T47D (cell line): ENCODE measurements around the gene ANKRD12.
A peak's percentile ranks its signal among the peaks of the same experiment; 100 is the strongest.
"Not testable (repeated sequence)": the region's sequence is repeated elsewhere in the genome, so short reads cannot be mapped to it uniquely, and the experiment has no call there.

Experiments
- DNase-seq, 2 experiments: peaks; one replicate each; pipeline versions ENCODE4 v3.0.0 to v3.0.0-alpha.2; 2011 to 2012; ENCODE audit warnings: low read depth in 1 of 2, low spot score in 1 of 2
- JUND ChIP-seq: IDR thresholded peaks from 2 replicates; pipeline ENCODE4 v1.6.1; 2012; ENCODE audit warnings: low read depth
- in situ Hi-C: cut with HindIII; loops from 2 replicates; pipeline ENCODE4 v1.10.0; 2016; ENCODE audit warnings: low sequenced_read_pairs, low pct_unique_long_range_greater_than_20kb

The ANKRD12 gene

DNA sequence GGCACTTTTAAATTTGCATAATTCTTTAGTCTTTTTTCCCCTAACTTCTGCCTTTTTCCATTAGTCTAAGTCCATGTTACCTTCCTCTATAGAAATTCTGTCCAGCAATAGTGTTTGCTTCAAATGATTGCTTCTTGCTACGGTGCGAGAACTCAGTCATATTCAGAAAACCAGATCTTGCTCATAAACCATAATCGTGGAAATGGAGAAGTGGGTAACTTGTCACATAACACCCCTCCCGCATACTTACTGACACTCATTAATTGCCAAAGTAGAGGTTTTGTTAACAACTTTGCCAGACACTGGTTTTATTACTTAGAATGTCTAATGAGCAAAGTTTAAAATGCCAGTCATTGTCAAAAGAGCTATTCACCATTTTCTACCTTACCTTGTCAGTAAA, 103.7 kb downstream of the ANKRD12 start:
- no peak for DNase-seq
- in situ Hi-C loops = no loop called here
- TF ChIP-seq JUND = no peak

DNA sequence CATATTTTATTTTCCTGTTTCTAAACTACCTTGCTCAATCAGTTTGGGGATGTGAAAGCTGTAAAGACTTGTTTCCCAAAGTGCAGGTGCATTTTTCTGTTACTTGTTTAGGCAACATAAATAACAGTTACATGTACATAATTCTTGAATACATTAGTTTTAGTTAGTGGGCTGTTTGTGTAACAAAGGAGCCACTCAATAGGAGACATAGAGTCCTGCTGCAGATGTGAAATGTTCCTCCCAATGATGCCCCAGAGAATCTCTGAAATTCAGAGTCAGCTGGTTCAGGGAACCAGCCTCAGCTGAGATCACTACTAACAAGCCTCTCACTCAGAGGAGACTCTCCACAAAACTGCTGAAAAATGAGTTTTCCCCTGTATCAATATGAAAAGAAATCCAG, 106.4 kb downstream of the ANKRD12 start:
- no peak for TF ChIP-seq JUND
- in situ Hi-C loops = no loop called here
- no peak for DNase-seq

DNA sequence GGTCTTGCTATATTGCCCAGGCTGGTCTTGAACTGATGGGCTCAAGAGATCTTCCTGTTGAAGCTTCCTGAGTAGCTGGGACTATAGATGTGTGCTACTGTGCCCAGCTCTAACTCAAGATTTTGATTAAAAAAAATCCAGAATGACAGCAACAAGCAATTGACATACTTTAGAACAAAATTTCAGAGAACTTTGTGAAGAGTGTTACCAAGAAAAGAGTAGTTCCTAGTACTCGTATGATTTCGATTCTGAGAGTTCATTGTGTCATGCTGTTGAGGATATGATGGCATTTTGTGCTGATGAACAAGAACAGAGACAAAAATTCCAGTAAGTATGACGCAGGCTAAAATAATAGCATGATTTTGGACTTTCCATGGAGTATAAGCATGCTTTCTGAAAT, 107.8 kb downstream of the ANKRD12 start:
- no peak for TF ChIP-seq JUND
- in situ Hi-C loops = no loop called here
- no peak for DNase-seq

DNA sequence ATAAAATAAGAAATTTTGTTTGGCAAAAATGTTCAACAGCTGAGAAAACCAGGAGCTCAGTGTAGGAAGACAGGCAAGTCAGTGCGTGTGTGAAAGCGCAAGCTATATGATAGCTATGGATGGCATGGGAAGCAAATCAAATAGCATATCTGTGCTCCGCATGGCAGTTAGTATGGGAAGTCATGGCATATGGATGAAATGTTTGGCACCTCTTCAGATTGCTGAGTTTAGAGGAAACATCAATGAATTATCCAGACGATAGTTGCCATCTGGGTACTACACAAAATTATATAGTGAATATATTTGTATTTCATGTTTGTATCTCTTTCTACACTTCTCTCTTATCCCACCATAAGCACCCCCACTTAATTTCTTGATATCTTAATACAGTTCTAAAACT, 112.1 kb downstream of the ANKRD12 start:
- in situ Hi-C loops = no loop called here
- TF ChIP-seq JUND = no peak
- no peak for DNase-seq

DNA sequence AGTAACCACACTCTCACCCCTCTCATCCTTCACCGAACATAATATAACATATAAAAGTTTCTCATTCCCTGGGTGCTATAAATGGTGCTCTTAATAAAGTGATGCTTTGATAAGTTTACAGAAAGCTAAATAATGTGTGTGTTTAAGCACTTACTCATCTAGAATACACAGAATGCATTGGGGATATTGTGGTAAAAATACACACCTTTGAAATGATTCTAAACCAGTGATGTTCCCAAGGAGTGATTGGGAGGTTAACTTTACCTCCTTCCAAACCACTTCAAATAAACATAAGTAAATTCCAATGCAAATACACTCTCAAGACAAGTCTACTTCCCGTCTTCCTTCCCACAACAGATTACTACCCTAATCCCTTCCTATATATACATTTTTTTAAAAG, 112.7 kb downstream of the ANKRD12 start:
- in situ Hi-C loops = no loop called here
- no peak for TF ChIP-seq JUND
- DNase-seq = no peak

DNA sequence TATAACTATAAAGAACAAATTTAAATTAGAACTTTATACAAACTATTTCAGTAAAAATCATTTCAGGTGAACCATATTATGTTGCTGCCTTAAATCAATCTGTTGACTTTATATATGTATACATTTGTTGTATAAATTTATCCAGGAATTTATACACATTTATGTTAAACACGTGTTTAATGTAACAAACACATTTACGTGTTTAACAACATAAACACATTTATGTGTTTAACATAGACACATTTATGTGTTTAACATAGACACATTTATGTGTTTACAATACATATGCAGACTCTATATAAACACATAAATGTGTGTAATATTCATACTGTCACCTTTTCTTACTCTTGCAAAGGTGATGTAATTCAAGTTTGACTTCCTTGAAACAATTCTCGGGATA, 122.6 kb downstream of the ANKRD12 start:
- in situ Hi-C loops = no loop called here
- DNase-seq = no peak
- no peak for TF ChIP-seq JUND

DNA sequence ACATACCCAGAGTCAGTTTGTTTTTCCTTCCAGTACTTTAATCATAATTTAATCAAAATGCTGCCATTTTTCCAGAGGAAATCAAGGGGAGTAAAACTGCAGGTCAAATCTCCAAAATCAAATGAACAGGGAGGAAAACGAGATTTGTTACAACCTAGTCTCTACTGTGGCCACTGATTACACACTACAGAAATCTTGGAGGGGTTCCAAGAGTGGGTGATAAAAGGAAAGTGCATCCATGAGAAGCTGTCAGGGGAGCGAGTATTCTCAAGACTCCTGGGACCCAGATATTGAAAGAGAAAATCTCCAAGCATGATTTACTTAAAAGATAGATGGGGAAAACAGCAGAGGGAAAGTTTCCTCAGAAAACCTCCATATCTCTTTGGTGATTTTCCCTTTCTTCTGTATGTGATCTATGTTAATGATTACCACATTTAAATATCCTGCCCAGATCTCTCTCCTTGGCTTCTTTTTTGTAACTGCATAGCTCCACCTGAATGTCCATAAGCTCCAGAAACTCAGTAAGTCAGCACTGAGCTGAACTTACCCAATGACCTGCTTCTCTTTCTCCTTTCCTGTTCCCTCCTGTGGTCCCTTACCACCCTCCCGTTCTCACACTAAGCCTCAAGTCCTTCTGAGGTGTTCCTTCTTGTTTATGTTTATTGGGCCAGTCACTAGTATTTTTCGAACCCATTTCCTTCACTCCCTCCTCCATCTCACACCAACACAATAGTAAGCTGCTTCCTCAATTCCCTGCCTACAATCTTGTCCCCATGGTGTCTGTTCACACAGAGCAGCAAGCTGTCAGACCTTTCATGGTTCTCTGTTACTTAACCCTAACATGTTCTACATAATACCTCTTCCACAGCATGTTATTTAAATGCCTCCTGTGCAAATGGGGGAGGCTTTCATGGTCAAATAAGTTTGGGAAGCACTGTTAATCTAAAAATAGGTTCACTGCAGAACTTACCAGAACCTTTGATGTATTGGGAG, 124.1 kb downstream of the ANKRD12 start:
- DNase-seq = no peak
- no peak for TF ChIP-seq JUND
- in situ Hi-C loops = no loop called here

DNA sequence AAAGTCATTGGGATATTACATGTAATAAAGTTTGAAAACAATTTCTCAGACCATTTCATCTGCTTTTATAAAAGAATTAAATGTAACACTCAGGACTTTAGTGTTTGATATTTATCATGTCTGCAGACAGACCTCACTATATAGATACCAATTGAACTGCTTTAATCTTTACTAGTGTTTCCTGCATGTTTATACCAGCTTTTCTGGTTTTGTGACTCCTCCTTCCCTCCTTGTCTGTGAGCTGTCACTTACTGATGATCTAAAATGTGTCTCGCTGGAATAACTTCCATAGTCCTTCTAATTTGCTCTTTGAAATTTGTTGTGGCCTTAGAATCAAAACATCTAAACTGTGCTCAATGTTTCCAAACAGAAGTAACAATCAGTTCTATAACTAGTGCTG, 126.7 kb downstream of the ANKRD12 start:
- DNase-seq = no peak
- in situ Hi-C loops = no loop called here
- no peak for TF ChIP-seq JUND

DNA sequence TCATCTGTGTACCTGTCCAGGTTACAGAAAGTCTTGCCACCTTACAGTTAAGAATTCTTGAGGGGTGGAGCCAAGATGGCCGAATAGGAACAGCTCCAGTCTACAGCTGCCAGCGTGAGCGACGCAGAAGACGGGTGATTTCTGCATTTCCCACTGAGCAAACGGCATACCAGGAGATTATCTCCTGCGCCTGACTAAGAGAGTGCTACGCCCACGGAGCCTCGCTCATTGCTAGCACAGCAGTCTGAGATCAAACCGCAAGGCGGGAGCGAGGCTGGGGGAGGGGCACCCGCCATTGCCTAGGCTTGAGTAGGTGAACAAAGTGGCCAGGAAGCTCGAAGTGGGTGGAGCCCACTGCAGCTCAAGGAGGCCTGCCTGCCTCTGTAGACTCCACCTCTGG, 128.2 kb downstream of the ANKRD12 start:
- in situ Hi-C loops, DNase-seq: not testable (repeated sequence)

DNA sequence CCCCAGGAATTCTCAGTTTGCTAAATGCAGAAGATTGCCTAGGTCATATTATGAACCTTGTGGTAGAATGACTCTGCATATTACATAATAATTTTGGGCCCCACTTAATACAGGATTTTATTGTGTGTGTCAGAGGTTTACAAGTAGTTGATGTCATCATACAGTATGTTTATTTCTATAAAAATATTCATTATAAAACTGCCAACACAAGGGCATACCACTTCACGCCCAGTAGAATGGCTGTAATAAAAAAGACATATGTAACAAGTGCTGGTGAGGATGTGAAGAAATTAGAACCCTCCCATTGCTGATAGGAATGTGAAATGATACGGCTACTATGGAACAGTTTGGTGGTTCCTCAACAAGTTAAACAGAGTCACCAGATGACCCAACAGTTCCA, 136.6 kb downstream of the ANKRD12 start:
- in situ Hi-C loops = no loop called here
- TF ChIP-seq JUND = no peak
- DNase-seq = no peak

DNA sequence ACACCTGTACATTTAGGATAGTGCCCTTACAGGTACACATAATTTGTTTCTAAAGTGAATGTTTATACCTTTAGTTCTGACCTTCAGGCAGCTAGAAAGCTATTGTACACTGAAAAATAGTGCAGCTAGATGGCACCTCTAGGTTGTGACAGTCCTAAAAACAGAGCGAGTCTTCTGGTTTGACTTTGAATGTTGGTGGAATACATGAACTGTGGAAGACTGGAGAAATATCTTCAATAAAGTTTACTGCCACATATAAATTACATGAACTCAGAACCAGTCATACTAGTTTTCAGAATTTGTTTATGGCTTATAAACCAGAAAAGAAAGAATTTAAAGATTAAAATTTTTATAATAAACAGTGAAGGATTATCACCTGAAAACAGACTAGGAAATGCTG, 139.3 kb downstream of the ANKRD12 start:
- peak in 1 of 2 experiments; percentile 3 for DNase-seq
- TF ChIP-seq JUND = no peak
- in situ Hi-C loops = no loop called here

DNA sequence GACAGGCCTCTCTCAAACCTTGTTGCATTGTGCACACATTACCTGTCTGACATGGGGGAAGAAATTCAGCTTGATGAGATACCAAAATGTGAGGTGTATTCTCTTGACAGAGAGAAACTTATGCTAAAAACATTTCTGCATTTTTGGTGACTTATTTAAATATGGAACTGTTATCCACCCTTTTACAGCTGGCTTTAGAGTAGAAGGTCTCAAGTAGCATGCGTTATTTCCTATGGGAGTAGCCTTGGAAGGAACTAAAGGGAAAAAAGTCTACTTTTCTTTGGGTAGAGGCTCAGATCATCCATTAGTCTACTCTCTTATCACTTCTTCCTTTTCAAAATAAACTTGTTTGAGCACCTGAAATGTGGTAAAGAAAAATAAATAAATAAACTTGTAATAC, 141.4 kb downstream of the ANKRD12 start:
- no peak for TF ChIP-seq JUND
- in situ Hi-C loops = no loop called here
- no peak for DNase-seq

DNA sequence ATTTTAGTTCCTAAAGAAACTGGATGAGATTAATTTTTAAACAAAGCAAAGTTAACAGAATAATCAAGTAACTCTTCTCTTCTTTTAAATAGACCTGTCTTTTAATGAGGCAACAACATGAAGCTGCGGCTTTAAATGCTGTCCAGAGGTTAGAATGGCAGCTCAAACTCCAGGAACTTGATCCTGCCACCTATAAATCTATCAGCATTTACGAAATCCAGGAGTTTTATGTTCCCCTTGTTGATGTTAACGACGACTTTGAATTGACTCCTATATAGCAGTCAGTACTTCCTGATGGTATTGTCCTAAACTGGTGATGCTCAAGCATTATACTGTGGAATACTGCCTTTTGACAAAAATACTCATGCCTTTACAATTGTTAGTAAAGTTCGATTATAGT, 144.3 kb downstream of the ANKRD12 start:
- no peak for DNase-seq
- in situ Hi-C loops = no loop called here
- no peak for TF ChIP-seq JUND

DNA sequence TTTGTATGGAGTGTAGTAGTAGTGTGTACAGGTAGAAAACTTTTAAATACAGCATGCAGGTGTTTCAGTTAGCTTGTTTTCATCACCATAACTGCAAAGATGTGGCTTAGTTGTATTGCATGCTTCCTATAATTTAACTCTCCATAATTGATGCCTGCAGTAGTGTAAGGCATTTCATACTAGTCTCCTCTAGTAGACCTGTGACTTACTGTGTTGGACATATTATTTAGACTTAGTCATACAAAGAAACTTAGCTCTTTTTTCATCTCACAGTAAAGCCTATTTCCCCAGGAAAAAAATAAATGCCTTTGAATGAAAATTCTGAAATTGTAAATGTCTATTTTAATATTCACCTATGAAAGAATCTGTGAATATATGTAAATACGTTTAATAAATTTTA, 145.2 kb downstream of the ANKRD12 start:
- no peak for TF ChIP-seq JUND
- in situ Hi-C loops = no loop called here
- DNase-seq = no peak
